Right renal cortex interstitium (tissue), 3 donors: ENCODE data around the gene CPA4. TPM values are rescaled to one million over a fixed set of nuclear protein-coding genes. Genes with fewer than 3 reads are reported as not detected.

Source experiments
- DNase-seq, 3 donors: peaks; one replicate each; pipeline ENCODE4 v3.0.0-alpha.2; 2013; ENCODE audit warnings: low read depth in 3 of 3, low spot score in 2 of 3
- polyA plus RNA-seq, 3 donors: library from polyadenylated mRNA; unstranded; fragments of 120-200 nt; gene quantifications; one replicate each; pipeline ENCODE4 v1.2.1, GENCODE V29; 2013; ENCODE audit not compliant: insufficient read length in 3 of 3

CPA4 gene
- polyA plus RNA-seq, 3 donors = 0.16 to 0.50 (median 0.47) TPM

DNA sequence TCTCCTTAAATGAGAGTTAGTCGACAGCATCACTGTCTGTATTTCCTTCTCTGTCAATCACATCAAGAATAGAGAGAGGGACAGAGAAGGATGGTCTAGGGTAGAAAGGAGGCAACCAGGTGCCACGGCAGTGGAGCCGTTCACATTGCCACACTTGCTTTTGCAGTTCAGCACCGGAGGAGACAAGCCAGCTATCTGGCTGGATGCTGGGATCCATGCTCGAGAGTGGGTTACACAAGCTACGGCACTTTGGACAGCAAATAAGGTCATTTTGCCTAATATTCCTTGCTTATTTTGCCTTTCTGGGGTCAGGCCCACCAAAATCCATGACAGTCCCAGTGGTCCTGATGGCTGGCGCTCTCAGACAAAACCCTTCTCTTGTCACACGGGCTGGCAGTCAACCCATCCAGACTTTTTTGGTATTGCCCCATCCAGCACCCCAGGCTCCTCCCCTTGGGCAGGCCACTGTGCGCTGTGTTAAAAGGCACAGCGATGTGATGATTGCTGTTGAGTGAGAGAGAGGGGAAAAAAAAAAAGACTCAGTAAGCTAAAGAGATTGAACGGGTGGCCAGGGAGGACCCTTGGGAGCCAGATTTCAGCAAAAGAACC is 17.9 kb upstream of the CPA4 start:
- no peak for DNase-seq

DNA sequence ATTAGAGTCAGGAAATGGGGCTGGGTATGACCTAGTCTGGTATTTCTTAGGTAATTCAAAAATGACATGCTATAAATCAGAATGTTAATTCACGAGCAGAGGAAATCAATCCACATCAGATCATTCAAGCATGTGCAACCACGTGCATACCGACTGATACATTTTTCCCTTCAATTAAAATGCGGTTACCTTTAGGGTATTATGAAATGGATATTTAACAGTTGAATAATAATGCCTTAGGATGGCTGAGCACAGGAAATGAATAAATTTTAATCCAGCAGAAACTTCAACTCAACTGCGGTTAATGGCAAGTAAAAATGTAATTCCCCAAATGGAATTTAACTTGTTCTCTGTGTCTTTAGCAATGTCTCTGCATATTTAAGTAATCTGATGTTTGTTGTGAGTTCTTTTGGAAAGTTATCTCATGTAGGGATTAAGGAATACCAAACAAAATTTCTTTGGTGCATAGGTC is 17.1 kb upstream of the CPA4 start:
- DNase-seq = no peak

DNA sequence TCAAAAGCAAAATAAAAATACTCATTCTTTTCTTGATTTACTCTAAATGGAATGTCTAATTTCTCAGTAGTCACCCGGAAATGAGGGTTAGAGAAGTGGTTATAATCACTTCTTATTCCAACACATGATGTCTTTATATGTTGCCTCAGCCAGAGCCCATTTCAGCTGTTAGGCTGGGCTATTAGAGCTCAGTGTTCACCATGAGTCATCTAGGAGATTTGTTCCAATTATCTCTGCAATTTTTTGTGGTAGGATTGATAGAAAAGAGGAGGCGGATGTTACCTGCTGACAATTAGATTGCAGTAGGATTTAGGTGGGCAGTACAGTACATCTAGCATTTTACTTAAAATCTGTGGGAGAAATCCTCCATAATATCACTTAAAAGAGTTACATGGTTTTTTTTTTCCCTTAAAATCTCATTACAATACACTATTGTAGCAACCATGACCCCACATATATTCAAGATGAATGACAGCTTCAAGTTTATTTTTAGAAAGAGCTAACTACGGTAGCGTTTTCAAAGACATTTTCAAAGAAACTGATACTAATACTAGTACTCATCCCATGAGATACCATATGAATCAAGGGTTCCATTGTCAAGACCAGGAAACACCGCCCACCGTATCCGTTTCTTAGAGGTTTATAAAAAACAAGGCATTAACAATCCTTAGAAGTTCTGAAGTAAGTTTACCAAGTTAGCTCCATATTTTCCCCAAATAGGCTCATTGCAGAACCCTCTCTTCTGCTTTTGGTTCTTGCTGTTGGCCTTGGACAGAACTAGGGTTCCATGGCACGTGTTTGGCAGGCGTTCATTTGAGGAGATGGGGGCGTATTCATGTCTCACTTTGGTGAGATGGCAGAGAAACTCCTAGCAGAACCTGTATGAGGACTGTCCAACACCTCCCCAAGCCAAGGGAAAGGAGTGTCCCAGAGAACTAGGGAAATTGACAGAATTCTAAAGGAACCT is 15.9 kb upstream of the CPA4 start:
- DNase-seq = no peak

GRCh38 chr7:130277763-130278643 is 15.0 kb upstream of the CPA4 start:
- peak in 1 of 3 donors; percentile 75 for DNase-seq

DNA sequence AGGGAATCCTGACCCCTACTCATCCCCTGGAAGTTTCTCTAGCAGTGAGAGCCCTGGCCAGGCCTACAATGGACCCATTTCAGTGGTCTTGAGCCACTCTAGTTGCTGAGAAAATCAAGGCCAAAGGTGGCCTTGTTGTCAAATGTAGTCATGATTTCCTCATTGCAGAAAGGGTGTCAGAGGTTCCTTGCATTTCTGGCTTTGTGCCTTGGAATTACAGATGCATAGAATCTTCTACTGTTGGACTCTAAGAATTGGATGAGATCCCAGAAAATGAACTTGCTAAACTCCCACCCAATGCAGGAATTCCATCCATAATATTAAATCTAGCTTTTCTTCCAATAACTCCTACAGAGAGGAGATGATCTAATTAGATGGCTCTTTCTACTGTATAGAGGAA is 14.1 kb upstream of the CPA4 start:
- DNase-seq = no peak

DNA sequence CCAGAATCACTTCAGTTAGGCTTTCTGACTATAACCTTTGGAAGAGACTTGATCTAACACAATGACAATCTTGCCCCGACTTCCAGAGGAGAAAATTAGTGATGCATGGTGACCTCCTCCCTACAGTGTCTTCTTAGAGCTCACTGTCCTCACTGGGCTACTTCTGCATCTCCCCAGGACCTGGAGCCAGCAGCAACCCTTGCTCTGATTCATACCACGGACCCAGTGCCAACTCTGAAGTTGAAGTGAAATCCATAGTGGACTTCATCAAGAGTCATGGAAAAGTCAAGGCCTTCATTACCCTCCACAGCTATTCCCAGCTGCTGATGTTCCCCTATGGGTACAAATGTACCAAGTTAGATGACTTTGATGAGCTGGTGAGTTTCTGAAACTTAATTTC is 13.7 kb upstream of the CPA4 start:
- DNase-seq = no peak

DNA sequence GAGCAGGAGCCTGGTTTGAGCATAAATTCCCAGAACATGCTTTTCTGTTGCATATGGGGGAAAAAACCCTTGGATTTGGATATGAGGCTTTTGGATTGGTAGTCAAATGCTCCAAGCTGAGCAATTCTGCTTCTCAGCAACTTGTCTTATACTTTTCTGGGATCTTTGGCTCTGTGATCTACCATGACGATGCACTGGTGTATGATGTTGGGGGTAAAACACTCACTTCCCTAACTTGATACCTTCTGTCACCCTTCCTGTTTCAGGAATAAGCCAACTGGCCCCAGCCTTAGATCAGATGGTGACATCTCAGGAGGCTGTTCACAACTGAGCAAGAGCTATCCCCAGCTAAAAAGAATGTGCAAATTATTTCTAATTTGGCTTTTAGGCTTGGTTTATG is 13.1 kb upstream of the CPA4 start:
- DNase-seq = no peak

DNA sequence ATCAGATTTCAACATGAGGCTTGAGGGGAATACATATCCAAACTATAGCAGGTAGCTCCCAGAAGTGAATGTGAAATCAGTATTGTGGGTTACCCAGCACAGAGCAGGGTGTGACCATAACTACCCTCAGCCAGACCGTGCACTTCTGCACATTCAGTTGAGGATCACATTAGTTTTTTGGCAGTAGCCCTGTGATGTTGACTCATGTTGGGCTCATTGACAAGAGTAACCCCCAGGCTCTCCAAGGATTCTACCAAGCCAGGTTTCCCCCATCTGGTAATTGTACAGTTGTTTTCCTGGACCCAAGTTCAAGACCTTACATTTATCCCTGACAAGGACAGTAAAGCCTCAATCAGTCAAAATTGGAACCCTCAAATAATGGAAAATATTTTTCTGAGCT is 11.7 kb upstream of the CPA4 start:
- DNase-seq = no peak

DNA sequence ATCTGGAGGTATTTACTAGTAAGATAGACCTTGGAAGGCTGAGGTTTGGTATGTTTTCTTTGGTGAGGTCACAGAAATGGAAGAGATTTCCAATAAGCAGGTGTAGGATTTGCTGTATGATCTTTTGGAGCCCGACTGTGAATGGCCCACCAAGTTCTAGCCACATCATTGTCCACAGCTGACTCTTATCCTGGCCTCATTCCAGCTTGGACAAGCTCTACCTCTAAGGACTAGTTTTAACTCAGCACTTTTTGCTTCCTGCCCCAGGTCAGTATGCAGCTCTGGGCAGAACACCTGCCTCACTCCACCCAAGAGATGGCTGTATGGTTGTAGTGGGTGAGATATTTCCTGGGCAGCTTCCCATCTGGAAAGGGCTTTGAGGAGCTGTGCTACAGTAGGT is 6.1 kb upstream of the CPA4 start:
- DNase-seq = no peak

GRCh38 chr7:130288168-130288567 is 4.8 kb upstream of the CPA4 start:
- DNase-seq = no peak

DNA sequence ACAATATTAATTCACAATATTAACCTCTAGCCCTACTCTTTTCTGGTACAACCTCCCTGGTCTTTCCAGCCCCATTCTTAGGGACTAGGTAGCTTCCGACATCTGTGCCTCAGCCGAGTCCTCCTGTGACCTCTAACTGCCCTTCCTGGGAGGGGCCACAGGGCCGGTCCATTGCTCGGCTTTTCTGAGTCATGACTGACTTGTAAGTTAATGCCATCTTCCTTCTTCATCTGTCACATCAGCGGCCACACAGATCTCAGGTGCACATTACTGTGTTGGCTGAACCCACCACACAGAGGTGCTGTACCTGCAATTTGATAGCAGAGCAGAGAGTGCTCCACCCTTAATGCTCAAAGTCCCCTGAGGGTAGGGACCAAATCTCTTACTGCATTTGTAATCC is 4.1 kb upstream of the CPA4 start:
- no peak for DNase-seq

DNA sequence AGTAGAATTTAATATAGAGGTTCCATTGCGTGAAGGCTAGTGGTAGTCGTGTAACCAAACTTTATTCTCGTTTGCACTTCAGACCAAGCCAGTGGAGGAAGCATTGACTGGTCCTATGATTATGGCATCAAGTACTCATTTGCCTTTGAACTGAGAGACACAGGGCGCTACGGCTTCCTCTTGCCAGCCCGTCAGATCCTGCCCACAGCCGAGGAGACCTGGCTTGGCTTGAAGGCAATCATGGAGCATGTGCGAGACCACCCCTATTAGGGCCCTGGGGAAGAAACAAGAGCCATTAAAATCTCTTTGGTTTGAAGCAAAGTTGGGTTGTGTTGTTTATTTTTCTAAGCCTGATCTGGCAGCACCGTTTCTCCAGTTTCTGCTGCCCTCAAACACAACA is 3.5 kb upstream of the CPA4 start:
- no peak for DNase-seq

DNA sequence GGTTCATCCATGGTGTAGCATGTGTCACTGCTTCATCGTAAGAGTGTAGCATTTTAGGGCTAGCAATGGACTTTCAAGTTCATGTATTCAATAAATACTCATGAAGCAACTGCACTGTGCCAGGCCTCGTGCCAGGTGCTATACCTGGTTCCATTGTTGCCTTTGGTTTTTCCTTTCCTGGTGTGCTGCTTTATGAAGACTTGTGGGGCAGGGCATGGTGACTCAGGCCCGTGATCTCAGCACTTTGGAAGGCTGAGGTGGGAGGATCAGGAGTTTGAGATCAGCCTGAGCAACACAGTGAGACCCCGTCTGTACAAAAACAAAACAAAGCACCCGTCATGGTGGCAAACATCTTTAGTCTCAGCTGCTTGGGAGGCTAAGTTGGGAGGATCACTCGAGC is 2.2 kb upstream of the CPA4 start:
- DNase-seq = no peak

GRCh38 chr7:130293521-130293920 is 560 bp downstream of the CPA4 start:
- no peak for DNase-seq

- no peak for DNase-seq
These were observed 1.4 kb downstream of the CPA4 start for GRCh38 chr7:130294314-130294713.

GRCh38 chr7:130296221-130296951 is 3.4 kb downstream of the CPA4 start:
- DNase-seq = no peak

GRCh38 chr7:130297628-130298543 is 4.9 kb downstream of the CPA4 start:
- DNase-seq = no peak

- no peak for DNase-seq
These were observed 5.8 kb downstream of the CPA4 start for GRCh38 chr7:130298544-130299326.

DNA sequence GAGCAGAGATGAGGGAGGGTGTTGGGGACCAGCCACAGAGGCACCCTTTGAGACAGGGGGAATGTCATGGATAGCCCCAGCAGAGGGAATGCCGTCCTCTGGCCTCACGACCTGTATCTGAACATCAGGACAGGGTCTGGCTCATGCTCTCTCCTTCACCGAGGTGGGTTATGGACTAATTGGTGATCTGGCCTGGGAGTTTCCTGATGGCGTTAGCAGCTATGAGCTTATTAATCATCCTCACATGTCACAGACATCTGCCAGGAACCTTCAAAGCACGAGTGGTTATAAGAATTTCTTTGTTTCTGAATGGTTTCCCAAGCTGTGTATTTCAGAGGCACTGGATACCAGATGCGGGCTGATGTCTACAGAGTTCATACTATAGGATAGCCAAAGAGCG is 6.9 kb downstream of the CPA4 start:
- no peak for DNase-seq
